Placental pericyte (primary cell): ENCODE data around the gene RAB12. TPM values are rescaled to one million over a fixed set of nuclear protein-coding genes. Genes with fewer than 3 reads are reported as not detected.

Experiments
- total RNA-seq: library from RNA; depleted of rRNA; stranded (reverse); fragments of >200 nt; gene quantifications from 2 replicates; pipeline ENCODE4 v1.2.3, GENCODE V29; 2012

RAB12 gene, protein sequence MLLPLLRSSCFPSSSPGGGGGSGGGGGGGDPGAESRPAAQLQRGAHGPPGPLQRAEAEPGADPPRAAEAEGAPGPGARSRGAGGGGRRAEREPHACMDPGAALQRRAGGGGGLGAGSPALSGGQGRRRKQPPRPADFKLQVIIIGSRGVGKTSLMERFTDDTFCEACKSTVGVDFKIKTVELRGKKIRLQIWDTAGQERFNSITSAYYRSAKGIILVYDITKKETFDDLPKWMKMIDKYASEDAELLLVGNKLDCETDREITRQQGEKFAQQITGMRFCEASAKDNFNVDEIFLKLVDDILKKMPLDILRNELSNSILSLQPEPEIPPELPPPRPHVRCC
- 42.2 and 56.0 TPM in 2 replicates for total RNA-seq

GRCh38 chr18:8608795-8609658 lies at the start of gene RAB12:
Gene RAB12 (plus strand): TSS chr18:8609437. CDS start chr18:8609440, 3 bp downstream.

Other genes starting within 250 kb of the RAB12 start
- gene MTCL1, start 96.1 kb downstream of the RAB12 start, total RNA-seq, result 28.2 and 53.5 TPM in 2 replicates